ENCODE results near the gene NR4A1.

The NR4A1 gene

GRCh38 chr12:52042706-52043385 is 8.4 kb upstream of the NR4A1 start:
- no peak for DNase-seq

GRCh38 chr12:52043386-52044212 is 7.6 kb upstream of the NR4A1 start:
- DNase-seq, result no peak

GRCh38 chr12:52044292-52044983 is 6.8 kb upstream of the NR4A1 start:
- DNase-seq, result no peak

DNA sequence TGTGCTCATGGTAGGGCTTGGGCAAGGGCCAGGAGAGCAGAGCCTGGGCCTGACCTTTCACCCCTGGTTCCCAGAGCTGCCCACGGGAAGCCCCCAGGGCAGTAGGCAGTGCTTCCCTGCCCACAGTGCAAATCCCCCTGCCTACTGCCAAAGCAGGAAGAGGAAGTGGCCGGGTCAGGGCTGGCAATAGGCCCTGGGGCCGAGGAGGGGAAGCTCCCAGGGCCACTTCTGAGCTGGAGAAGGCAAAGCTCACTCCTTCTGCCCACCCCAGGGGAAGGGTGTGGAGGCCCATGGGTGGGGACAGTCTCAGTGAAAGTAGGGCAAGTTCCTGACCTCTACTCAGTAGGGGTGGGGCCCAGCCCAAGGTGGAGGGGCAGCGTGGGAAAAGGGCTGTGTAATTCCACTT is 5.4 kb upstream of the NR4A1 start:
- DNase-seq, result no peak

GRCh38 chr12:52046859-52047258 is 4.4 kb upstream of the NR4A1 start:
- no peak for DNase-seq

GRCh38 chr12:52049286-52049685 is 2.0 kb upstream of the NR4A1 start:
- no peak for DNase-seq

DNA sequence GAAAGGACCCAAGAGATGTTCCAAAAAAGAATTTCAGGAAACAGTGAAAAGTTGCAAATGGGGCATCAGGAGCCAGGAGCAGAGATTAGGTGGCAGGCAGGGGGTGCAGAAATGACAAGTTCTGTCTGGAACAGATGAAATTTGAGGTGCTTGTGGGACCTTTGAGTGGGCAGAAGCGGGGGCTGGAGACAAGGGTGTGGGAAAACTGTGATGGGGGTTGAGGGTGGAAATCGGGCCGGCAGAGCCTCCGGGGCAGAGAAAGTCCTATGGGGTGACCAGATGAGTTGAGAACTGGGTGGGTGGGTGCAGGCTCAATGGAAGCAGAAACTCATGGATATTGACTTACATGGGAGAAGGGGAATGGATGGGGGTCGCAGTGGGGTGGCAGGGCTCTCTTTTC is 1.6 kb upstream of the NR4A1 start:
- DNase-seq, result no peak

DNA sequence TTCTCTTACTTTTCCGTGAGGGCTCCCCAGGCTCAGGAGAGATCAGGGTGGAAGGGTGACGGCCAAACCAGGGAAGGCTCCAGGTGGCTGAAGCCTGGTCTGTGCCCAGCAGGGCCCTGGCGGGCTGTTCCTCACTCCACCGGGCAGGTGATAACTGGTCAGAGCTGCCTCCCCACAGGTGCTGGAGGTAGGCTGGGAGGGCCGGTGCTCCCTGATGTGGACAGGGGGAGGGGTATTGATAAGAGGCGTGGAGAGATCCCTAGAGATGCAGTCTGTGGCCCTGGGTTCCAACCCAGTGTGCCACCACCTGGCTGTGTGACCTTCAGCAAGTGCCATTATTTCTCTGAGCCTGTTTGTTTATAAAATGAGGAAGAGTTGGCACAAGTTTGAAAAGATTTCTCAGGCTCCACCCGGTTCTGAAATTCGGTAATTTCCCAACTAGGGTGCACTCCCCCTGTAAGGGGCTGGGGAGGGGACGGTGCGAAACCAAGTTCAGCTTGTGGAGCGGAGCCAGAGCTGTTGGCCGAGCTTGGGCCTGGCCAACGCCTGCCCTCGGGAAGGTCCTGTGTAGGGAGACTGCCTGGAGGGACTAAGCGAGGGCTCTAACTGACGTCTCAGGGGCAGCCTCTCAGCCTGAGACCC is 1.0 kb upstream of the NR4A1 start:
- DNase-seq, result no peak

DNA sequence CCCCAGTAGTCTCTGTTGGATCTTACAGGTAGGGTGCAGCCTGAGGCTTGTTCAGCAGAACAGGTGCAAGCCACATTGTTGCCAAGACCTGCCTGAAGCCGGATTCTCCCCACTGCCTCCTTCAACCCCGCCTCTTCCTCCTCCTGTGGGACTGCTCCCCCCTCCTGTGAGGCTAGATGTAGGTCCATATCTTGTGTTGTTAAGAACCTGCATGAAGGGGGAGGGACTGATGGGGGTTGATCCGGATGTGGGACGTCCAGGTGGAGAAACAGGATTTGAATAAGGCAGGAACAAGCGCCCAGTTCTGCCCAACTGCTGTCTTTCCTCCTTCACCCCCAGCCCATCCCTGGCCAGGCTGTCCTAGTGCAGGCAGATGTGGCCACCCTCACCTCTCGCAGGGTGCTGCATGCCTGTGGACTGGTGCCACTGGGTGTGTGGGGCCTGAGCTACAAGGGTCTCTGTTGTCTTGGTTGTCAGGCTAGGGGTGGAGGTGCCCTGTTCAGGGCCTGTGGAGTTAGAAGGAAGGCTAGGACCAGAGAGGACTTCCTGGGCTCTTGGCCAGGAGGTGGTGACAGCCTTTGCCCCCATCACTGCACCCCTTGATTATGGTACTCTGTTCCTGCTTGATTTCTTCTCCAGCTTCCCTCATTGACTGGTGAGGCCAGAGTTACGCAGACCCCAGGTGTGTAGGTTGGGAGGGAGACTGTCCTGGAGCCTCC is 1.4 kb downstream of the NR4A1 start:
- peak; percentile 22 for DNase-seq

- DNase-seq, result no peak
Measured at GRCh38 chr12:52053536-52054209, 2.4 kb downstream of the NR4A1 start.

DNA sequence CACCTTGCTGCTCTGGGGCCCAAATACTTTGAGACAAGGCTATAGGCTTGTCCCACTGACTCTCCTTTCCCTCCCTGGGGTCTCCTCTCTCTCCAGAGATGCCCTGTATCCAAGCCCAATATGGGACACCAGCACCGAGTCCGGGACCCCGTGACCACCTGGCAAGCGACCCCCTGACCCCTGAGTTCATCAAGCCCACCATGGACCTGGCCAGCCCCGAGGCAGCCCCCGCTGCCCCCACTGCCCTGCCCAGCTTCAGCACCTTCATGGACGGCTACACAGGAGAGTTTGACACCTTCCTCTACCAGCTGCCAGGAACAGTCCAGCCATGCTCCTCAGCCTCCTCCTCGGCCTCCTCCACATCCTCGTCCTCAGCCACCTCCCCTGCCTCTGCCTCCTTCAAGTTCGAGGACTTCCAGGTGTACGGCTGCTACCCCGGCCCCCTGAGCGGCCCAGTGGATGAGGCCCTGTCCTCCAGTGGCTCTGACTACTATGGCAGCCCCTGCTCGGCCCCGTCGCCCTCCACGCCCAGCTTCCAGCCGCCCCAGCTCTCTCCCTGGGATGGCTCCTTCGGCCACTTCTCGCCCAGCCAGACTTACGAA is 3.1 kb downstream of the NR4A1 start:
- DNase-seq, result no peak

- no peak for DNase-seq
Measured at GRCh38 chr12:52054833-52055730, 3.8 kb downstream of the NR4A1 start.

GRCh38 chr12:52055731-52056711 is 4.8 kb downstream of the NR4A1 start:
- DNase-seq, result no peak

DNA sequence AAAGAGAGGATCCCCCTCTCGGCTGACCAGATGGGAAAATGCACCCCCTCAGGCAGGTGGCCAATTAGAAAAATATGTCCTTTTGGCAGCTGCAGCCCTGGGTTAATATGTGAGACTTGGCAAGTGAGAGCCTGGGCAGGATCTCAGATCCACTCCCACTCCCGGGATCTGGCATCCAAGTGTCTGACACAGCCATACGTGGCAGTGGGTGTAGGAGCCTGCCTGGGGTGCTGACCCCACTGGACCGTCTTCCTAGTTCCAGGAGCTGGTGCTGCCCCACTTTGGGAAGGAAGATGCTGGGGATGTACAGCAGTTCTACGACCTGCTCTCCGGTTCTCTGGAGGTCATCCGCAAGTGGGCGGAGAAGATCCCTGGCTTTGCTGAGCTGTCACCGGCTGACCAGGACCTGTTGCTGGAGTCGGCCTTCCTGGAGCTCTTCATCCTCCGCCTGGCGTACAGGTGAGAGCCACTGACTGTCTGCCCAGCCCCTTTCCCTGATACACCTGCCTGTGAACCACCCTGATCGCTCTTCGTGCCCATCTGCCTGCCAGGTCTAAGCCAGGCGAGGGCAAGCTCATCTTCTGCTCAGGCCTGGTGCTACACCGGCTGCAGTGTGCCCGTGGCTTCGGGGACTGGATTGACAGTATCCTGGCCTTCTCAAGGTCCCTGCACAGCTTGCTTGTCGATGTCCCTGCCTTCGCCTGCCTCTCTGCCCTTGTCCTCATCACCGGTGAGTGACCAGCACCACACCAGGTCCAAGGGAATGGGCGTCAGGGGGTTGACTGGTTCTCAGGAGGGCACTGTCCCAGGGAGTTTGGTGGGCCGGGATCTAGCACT is 5.8 kb downstream of the NR4A1 start:
- DNase-seq, result no peak

DNA sequence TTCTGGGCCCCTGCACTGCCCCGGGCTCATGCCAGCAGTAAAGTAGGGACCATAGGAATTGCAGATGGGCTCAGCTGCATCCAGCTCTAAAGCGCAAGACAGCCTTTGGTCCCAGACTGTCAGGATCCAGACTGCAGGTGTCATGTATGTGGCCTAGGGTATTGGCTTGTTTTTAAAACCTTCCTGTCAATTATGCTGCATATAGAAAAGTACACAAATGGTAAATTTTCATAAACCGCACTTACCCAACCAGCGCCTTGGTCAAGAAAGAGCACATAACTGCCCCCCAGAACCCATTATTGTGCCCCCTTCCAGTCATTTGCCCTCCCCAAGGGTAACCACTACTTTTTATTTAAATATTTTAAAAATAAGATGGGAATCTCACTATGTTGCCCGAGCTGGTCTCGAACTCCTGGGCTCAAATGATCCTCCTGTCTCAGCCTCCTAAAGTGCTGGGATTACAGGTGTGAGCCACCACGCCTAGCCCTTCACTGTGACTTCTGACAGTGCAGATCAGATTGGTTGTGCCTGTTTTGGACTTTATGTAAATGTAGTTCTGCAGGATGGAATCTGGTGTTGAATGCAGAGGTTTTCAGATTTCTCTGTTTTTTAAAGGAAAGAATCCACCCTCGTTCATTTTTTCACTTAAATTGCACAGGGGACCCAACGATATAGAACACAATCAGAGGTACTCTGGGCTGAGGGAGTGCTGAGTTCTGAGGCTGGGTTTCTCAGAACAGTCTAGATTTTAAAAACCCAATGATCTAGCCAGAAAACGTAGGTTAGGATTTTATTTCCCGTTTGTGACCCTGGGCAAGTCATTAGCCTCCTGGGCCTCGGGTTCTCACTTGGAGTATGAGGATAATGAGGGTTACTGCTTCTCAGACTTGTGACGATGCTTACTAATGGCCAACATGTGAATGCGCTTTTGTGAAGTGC is 6.7 kb downstream of the NR4A1 start:
- DNase-seq, result no peak

- DNase-seq, result no peak
Measured at GRCh38 chr12:52058631-52059361, 7.6 kb downstream of the NR4A1 start.
